OCI-LY1 (cell line): ENCODE measurements around the gene TMEM208.

Source experiments
- EZH2 ChIP-seq: fragments of 200-600 bp; sonication (generic), shearing (Covaris generic); IDR thresholded peaks from 2 replicates; pipeline ENCODE4 v1.8.0; 2017; ENCODE audit warnings: borderline replicate concordance, mixed run types, mild to moderate bottlenecking, antibody characterized with exemption, low read length, moderate library complexity, mixed read lengths
- TF ChIP-seq, protein P1 (sequence below): fragments of 200-600 bp; sonication (generic), shearing (Covaris generic); IDR thresholded peaks from 2 replicates; pipeline ENCODE4 v1.5.1; 2017; ENCODE audit warnings: mild to moderate bottlenecking, antibody characterized with exemption, low read length, moderate library complexity, mixed read lengths

DNA sequence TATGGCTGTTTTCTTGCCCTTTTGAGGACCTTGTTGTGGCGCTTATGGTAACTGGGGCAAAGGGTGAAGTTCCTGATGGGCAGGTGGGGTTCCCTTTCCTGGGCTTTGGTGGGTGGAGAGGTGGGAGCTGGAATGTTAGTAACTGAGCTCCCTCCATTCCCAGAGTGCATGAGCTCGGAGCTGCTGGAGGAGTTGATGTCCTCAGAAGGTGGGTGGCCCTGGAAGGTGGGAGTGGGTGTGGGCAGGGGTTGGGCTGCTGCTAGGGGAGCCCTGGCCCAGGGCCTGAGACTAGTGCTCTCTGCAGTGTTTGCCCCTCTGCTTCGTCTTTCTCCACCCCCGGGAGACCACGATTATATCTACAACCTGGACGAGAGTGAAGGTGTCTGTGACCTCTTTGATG lies 29.2 kb upstream of the TMEM208 start:
- no peak for TF ChIP-seq EZH2
- TF ChIP-seq, protein P1, sequence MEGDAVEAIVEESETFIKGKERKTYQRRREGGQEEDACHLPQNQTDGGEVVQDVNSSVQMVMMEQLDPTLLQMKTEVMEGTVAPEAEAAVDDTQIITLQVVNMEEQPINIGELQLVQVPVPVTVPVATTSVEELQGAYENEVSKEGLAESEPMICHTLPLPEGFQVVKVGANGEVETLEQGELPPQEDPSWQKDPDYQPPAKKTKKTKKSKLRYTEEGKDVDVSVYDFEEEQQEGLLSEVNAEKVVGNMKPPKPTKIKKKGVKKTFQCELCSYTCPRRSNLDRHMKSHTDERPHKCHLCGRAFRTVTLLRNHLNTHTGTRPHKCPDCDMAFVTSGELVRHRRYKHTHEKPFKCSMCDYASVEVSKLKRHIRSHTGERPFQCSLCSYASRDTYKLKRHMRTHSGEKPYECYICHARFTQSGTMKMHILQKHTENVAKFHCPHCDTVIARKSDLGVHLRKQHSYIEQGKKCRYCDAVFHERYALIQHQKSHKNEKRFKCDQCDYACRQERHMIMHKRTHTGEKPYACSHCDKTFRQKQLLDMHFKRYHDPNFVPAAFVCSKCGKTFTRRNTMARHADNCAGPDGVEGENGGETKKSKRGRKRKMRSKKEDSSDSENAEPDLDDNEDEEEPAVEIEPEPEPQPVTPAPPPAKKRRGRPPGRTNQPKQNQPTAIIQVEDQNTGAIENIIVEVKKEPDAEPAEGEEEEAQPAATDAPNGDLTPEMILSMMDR, result no peak
